GM21447 (cell line): ENCODE data around the gene GLG1.
"Not testable (repeated sequence)": the region's sequence is repeated elsewhere in the genome, so short reads cannot be mapped to it uniquely, and the experiment has no call there.

Experiments used
- ATAC-seq: cut with Tn5 transposase; IDR thresholded peaks from one replicate; pipeline ENCODE4 v1.9.1; 2021; ENCODE audit not compliant: unreplicated experiment

Gene GLG1

DNA sequence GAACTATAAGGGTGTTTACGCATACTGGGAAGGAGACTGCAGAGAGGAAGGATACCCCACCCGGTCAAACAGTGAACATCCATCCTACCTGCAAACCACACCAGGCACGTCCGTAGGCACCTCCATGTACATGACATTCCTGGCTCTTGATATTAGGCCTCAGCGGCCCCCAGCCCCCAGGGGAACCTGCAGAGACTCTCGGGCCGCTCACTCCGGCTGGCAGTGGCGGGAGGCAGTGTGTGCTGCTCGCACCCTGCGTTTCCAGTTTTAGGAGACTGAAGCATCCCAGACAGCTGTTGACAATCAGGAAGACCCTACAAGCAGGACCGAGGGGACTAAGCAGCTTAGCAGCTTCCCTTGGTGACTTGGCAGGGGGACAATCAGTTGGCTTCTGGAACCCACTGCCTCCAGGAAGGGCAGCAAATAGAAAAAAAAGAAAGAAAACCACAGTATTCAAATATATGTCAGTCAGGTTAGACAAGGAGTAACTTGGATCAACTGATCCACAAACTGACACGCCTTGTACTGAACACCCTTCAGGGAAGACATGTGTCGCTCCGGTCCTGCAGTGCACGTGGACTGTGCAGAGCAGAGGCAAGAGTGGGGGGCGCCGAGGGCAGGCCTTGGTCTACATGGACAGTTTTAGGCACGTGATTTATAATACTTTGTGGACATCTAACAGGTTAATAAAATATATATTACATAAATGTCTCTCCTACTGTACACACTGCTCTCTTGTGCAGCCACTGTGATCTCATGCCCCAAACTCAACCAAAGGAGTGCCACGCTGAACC is 155.8 kb downstream of the GLG1 start:
- no peak for ATAC-seq

DNA sequence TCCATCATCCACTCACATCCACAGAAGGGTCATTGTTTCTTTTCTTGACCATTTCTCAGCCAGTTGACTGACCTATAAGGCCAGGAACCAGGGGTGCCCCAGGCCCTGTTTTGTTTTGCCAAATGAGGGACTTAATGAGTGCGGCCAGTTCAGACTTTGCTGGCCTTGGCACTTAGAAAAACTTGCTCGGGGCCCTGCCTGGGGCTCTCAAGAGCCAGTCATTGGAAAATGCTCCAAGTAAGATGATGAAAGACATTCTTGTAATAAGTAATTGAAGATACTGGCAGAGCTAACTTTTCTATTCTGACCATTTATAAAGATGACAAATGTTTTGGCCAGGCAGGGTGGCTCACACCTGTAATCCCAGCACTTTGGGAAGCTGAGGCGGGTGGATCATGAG is 156.7 kb downstream of the GLG1 start:
- no peak for ATAC-seq

- no peak for ATAC-seq
These were observed 157.4 kb downstream of the GLG1 start for GRCh38 chr16:74449470-74449869.

DNA sequence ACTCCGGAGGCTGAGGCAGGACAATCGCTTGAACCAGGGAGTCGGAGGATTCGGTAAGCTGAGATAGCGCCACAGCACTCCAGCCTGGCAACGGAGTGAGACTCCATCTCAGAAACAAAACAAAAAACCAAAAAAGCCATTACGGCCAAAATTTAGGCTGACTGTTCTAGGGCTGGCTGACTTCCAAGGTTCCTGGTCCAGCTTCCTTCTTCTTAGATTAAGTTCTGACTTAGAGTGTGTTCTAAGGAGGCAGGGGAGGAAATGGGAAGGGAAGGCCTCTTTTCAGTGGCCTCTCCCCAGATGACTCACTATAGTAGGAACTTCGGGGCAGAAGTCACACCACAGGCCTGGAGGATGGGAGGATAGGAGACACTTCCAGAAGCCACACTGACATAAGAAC is 157.9 kb downstream of the GLG1 start:
- ATAC-seq: no peak

DNA sequence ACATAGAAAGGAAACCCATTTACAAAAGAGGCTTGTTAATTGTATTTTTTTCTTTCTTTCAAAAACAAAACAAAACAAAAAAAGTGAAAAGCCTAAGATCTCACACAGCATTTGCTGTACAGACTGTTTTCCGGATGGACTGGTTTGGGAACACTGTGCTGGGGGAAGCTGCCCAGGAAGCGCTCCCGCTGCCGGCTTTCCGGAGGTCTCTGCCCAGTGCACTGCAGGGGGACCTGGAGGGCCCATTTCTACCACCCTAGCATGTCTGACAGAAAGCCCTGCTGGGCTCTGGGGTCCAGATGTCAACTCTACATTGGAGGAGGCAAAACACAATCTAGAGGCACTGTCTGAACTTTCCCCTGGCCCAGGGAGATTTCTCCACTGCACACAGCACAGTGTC is 159.3 kb downstream of the GLG1 start:
- ATAC-seq: no peak

DNA sequence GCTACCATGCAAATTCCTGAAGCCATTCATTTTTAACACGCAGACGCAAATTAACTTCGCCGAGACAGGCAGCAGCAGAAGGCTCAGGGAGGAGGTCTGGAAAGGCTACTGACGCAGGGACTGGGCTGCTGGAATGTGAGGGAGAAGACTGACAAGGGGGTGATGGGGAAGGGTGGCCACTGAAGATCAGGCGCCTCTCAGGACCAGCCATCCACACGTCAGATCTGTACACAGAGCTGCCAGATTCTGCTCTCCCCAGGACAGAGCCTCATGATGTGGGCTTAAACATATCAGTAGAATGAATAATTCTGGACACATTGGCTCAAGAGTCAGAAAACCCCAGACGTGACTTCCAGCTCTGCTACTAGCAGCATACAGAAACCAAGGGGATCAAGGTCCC is 160.0 kb downstream of the GLG1 start:
- ATAC-seq: no peak

DNA sequence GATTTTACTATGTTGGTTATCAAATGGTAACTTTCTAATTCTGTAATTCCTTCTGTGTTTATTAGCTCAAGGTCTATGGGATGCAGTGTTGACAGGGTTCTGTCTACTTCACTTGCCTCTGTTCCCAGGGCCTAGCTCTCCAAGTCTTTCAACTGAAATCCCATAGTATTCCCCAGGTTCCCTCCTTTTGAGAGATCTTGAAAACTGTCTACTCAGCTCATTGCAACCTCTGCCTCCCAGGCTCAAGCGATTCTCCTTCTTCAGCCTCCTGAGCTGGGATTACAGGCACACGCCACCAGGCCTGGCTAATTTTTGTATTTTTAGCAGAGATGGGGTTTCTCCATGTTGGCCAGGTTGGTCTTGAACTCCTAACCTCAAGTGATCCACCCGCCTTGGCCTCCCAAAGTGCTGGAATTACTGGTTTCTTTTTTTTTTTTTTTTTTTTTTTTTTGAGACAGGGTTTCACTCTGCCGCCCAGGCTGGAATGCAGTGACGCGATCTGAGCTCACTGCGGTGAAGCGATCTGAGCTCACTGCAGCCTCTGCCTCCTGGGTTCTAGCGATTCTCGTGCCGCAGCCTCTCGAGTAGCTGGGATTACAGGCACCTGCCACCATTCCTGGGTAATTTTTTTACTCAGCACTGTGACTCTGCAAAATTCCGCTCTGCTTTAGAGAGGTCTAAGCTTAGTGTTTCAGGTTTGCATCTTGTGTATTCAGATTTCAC is 163.1 kb downstream of the GLG1 start:
- not testable (repeated sequence) for ATAC-seq

DNA sequence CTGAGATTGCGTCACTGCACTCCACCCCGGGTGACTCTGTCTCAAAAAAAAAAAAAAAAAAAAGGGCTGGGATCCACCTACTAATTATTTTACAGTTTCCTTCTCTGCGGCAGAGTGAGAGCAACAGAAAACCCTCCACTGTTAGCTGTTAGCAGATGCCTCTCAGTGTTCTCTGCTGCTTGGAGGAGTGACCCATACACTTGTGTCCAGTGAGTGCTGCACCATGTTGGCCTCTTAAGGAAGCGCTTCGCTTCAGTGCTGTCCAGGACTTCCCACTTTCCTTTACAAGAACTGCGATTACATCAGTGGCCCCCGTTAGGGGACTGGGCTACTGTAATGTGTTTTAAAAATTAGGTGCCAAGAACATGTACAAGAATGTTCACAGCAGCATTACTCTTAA is 167.2 kb downstream of the GLG1 start:
- ATAC-seq: no peak

DNA sequence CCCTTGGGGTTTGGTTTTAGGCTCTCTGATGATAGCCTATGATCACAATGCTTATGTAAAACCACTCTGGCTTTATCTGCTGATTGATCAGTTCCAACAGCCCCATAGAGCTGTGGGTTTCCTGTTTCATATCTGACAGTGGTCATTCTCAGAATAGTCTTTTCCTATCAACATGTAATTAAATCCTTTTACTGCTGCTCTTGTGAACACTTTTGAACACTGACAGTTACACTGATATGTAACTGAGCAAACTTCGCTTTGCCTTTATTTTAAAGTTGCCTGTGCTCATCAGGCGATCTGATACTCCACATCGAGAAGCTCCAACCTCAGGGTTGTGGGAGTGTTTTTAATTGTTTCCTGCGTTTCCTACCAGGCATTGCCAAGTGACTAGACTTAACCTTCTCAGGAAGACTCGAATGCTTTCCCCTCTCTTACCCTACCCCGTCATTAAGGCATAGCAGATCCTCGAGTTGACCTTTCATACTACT is 168.4 kb downstream of the GLG1 start:
- no peak for ATAC-seq

DNA sequence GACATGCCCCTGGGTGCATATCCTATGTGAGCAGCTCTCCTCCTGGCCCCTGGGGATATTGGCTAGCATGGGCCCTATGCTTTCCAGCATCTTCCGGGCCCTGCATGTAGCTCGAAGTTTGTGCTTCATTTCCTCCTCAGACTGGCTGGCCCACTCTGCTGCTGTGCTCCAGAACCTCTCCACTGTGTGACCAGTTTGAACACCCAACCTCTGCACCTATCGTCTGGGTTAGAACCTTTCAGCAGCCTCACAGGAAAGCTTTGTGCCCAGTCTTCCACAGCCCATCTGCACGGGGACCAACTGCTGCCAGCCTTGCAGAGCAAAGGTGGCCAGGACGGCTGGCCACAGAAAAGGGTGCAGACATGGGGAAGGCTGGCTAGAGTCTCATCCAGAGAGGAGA is 175.4 kb downstream of the GLG1 start:
- no peak for ATAC-seq

- ATAC-seq: peak; percentile 70
These were observed 176.7 kb downstream of the GLG1 start for GRCh38 chr16:74430036-74430712.

- ATAC-seq: not testable (repeated sequence)
These were observed 178.4 kb downstream of the GLG1 start for GRCh38 chr16:74428493-74428892.

DNA sequence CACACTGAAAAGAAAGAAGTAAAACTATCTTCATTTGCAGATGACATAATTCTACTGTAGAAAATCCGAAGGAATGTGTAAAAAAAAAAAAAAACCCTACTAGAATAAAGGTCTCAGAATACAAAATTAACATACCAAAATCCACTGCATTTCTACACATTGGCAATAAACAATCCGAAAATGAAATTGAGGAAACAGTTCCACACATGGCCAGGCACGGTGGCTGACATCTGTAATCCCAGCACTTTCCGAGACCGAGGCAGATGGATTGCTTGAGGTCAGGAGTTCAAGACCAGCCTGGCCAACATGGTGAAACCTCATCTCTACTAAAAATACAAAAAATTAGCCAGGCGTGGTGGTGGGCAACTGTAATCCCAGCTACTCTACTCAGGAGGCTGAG is 181.2 kb downstream of the GLG1 start:
- ATAC-seq: not testable (repeated sequence)

DNA sequence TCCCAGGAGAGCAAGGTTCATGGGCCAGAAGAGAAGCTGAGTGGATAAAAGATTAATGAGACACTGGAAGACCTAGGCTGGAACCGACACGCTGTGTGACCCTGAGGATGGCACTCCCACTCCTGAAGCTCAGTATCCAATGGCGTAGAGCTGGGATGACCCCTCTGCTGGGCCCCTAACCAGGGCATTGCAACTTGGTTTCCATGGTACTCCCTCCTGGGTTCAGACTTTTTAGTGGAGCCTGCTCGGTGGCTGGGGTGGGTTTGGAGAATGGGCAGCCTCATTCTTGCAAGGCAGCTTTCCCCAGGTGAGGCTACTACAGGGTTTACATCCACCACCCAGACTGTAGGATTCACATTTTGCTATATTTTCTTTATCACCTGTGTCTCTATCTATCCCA is 183.2 kb downstream of the GLG1 start:
- not testable (repeated sequence) for ATAC-seq

DNA sequence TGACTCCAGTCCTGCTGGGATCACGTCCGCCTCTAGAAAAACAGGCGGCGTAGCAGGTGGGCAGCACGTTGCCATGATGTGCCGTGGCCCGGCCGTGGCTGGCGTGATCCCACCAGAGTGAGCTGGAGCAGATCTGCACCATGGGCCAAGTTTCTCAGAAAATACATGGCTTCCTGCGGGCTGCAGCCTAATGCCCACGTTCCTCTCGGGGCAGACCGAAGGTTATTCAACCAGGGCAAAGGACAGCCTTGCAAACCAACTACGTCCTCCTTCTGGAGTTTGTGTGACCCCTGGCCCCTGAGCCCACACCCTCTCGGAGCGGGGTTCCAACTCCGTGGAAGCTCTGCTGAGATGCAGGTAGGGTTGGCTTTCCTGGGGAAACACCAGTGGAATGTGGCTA is 184.8 kb downstream of the GLG1 start:
- not testable (repeated sequence) for ATAC-seq

DNA sequence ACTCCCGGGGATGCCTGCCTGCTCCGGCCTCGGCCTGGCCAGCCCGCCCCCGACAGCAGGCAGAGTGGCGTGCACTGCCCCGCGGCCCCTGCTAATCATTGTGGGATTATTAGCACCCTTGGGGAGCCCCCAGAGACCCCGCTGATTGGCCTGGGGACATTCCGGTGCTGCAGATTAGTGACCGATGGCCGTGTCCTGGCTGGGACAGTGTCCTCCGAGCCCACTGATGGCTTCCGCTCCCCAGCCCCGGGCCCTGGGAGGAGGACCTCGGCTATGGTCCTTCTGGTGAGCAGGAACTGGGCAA is 185.5 kb downstream of the GLG1 start:
- ATAC-seq: not testable (repeated sequence)

- not testable (repeated sequence) for ATAC-seq
These were observed 186.1 kb downstream of the GLG1 start, which contains the start of gene CLEC18B for GRCh38 chr16:74420612-74421481. CLEC18B (minus strand) TSS chr16:74421478; CDS start chr16:74421270, 208 bp downstream.

GRCh38 chr16:74419811-74420210 is 187.1 kb downstream of the GLG1 start:
- not testable (repeated sequence) for ATAC-seq

- ATAC-seq: not testable (repeated sequence)
These were observed 189.0 kb downstream of the GLG1 start for GRCh38 chr16:74417897-74418296.

GRCh38 chr16:74413920-74414319 is 193.0 kb downstream of the GLG1 start:
- not testable (repeated sequence) for ATAC-seq

DNA sequence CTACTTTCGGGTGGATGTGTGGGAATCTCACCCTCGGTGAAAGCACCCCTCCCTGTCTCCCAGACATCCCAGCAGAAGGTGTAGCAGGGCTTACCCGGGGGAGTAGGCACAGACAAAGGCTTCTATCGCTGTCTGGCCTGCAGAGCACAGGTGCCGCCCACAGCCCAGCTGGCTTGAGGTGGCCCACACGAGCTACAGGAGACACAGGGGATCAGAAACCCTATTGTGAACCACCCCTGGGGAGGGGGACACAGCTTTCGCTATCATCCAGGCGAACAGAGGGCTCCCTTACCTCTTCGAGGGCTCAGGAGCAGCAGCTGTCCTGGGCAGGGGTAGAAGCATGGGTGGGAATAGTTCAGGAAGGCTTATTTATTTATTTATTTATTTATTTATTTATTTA is 193.4 kb downstream of the GLG1 start:
- not testable (repeated sequence) for ATAC-seq
